Activated T-helper 1 cell treated with anti-CD3 and anti-CD28 coated beads, Interleukin-12 subunit alpha, Interleukin-12 subunit beta, Interleukin-2, Interleukin-4 antibody, amounts not matched to agents 30 ng/mL and 10 ng/mL and 1 ng/mL, durations not matched to agents 14 hours and 24 hours and 36 hours (primary cell): Measurements from ENCODE around the gene POLE4. TPM values are rescaled to one million over a fixed set of nuclear protein-coding genes. Genes with fewer than 3 reads are reported as not detected.
A peak's percentile ranks its signal among the peaks of the same experiment; 100 is the strongest.

Experiments
- DNase-seq: peaks from one replicate; pipeline ENCODE4 v3.0.0; 2021; ENCODE audit warnings: low spot score
- H3K27ac Mint-ChIP-seq: one replicate; pipeline ENCODE4 v1.8.0; 2021; ENCODE audit warnings: mild to moderate bottlenecking, mixed read lengths
- H3K27me3 Mint-ChIP-seq: one replicate; pipeline ENCODE4 v1.8.0; 2022; ENCODE audit warnings: mild to moderate bottlenecking, moderate library complexity, mixed read lengths; ENCODE audit not compliant: insufficient read depth
- H3K36me3 Mint-ChIP-seq: one replicate; pipeline ENCODE4 v1.8.0; 2021; ENCODE audit warnings: low read depth, mixed read lengths
- H3K4me1 Mint-ChIP-seq: one replicate; pipeline ENCODE4 v1.8.0; 2021; ENCODE audit warnings: low read depth, mixed read lengths
- H3K4me3 Mint-ChIP-seq: one replicate; pipeline ENCODE4 v1.8.0; 2021; ENCODE audit warnings: mild to moderate bottlenecking, moderate library complexity, mixed read lengths
- H3K9me3 Mint-ChIP-seq: one replicate; pipeline ENCODE4 v1.8.0; 2021; ENCODE audit warnings: mixed read lengths
- intact Hi-C: fragments of 100-400 bp; cut with micrococcal nuclease; formaldehyde crosslinking; loops from one replicate; pipeline ENCODE4 v1.15.1; 2024
- total RNA-seq: library from RNA; stranded (reverse); gene quantifications from 2 replicates; pipeline ENCODE4 v1.2.3, GENCODE V29; 2022

The POLE4 gene
- total RNA-seq, 1 donor from 2014 or later, result 48.4 TPM

DNA sequence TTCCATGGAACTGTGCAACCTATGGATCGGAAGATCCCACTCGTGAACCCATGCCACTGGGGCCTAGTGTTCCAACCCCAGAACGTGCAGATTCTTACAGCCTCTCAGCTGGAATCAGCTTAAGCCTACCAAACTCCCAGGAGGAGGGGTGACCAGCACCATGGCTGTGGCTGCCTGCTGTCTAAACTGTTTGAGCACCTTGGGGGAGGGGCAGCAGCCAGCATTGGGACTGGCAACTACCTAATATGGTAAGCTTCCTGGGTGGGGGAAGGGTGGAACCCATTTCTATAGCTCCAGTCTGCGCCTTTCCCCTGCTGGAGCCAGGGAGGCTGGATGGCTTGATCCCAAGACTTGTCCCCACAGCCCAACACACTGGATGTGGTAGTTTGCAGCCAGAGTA, 10.7 kb upstream of the POLE4 start:
- intact Hi-C loops, result no loop called here
- Mint-ChIP-seq H3K27ac (no peak overlapping the region), H3K4me3 (no peak overlapping the region), H3K36me3 (peaks cover 11% of the 10 kb centered on the region), H3K4me1 (peaks cover 12% of the 10 kb centered on the region), H3K27me3 (peaks cover 2% of the 10 kb centered on the region), H3K9me3 (peaks cover 7% of the 10 kb centered on the region)
- DNase-seq, result no peak

DNA sequence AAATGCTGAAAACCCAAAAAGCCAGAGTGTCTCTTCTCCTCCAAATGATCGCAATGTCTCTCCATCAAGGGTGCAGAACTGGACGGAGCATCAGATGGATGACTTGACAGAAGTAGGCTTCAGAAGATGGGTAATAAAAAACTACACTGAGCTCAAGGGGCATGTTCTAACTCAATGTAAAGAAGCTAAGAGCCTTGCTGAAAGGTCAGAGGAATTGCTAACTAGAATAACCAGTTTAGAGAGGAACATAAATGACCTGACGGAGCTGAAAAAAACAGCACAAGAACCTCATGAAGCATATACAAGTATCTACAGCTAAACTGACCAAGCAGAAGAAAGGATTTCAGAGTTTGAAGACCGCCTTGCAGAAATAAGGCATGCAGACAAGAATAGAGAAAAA, 9.7 kb upstream of the POLE4 start:
- peaks cover 12% of the 10 kb centered on the region for H3K4me1 Mint-ChIP-seq
- no peak overlapping the region for H3K4me3 Mint-ChIP-seq
- no peak overlapping the region for H3K27ac Mint-ChIP-seq
- no peak for DNase-seq
- peaks cover 13% of the 10 kb centered on the region for H3K36me3 Mint-ChIP-seq
- peaks cover 2% of the 10 kb centered on the region for H3K27me3 Mint-ChIP-seq
- intact Hi-C loops, result no loop called here
- peaks cover 7% of the 10 kb centered on the region for H3K9me3 Mint-ChIP-seq

- no peak for DNase-seq
- Mint-ChIP-seq H3K4me3 (no peak overlapping the region), H3K27ac (no peak overlapping the region), H3K9me3 (peaks cover 7% of the 10 kb centered on the region), H3K36me3 (peaks cover 17% of the 10 kb centered on the region), H3K4me1 (peaks cover 21% of the 10 kb centered on the region), H3K27me3 (peaks cover 2% of the 10 kb centered on the region)
- intact Hi-C loops, result no loop called here
These were observed 7.2 kb upstream of the POLE4 start for GRCh38 chr2:74951211-74951754.

DNA sequence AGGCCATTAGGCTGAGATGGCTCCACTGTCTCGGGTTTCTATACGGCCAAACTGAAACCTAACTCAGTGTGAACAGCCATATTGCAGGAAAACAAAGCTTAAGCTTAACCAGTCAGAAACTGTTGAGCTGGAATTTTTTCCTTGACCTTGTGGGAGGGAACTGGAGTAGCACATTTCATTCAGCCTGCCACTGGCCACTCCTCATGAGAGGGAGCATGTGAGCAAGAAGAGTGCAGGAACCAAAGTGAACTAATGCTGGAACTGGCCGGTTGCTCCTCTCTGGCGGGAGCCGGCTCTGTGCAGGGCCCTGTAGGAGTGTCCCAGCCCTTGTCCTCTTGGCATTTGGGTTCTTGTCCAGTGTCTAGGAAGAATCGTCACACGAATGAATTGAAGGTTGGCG, 5.9 kb upstream of the POLE4 start:
- Mint-ChIP-seq H3K4me1 (peaks cover 23% of the 10 kb centered on the region), H3K27ac (no peak overlapping the region), H3K4me3 (no peak overlapping the region), H3K9me3 (peaks cover 7% of the 10 kb centered on the region), H3K27me3 (peaks cover 2% of the 10 kb centered on the region), H3K36me3 (peaks cover 16% of the 10 kb centered on the region)
- intact Hi-C loops, result no loop called here
- DNase-seq, result no peak

DNA sequence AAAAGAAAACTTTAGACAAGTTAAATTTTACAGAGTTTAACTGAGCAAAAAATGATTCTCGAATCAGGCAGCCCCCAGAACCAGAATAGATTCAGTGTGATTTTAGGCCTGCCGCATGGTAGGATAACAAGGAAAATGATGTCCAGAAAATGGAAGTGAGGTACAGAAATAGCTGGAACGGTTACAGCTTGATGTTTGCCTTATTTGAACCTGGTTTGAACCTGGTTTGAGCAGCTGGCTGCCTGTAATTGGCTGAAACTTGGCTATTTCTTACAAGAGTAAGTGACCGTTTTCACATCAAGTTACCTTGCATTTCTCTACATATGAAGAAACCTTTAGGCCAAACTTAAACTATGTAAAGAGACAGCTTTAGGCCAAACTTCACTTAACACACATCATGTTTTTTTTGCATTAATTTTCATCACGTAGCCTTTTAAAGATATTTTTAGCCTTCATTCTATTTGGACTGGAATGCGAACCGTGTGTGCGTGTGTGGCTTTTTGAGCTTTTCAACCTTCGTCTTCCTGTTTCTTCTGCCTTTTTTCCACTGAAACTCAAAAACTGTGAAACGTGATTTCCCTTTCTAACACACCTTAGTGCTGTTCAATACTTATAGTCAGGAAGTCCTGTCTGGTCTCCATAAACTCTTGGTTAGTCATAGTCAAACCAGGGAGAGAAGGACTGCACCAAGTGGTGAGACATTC, 4.5 kb upstream of the POLE4 start:
- DNase-seq, result no peak
- H3K27me3 Mint-ChIP-seq, result peaks cover under 1% of the 10 kb centered on the region
- intact Hi-C loops, result no loop called here
- H3K4me1 Mint-ChIP-seq, result peaks cover 31% of the 10 kb centered on the region
- H3K4me3 Mint-ChIP-seq, result no peak overlapping the region
- peaks cover 20% of the 10 kb centered on the region for H3K36me3 Mint-ChIP-seq
- peaks cover 7% of the 10 kb centered on the region for H3K9me3 Mint-ChIP-seq
- peak overlapping the region; percentile 2 for H3K27ac Mint-ChIP-seq

DNA sequence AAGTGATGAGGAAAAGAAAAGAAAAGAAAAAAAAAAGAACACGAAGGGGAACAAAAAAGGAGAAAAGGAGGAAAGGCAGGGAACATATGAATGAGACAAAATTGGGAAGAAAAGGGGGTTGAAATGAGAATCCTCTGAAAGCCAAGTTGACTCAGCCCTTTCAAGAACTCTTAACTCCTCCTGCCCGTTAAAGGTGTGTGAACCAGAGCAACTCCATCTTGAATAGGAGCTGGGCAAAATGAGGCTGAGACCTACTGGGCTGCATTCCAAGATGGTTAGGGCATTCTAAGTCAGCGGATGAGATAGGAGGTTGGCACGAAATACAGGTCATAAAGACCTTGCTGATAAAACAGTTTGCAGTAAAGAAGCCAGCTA, 4.0 kb upstream of the POLE4 start:
- H3K4me1 Mint-ChIP-seq, result peaks cover 36% of the 10 kb centered on the region
- intact Hi-C loops, result no loop called here
- peaks cover 18% of the 10 kb centered on the region for H3K36me3 Mint-ChIP-seq
- H3K9me3 Mint-ChIP-seq, result peaks cover 7% of the 10 kb centered on the region
- no peak overlapping the region for H3K4me3 Mint-ChIP-seq
- DNase-seq, result no peak
- no peaks in the 10 kb centered on the region for H3K27me3 Mint-ChIP-seq
- H3K27ac Mint-ChIP-seq, result peak overlapping the region; percentile 2

- Mint-ChIP-seq H3K9me3 (no peaks in the 10 kb centered on the region), H3K4me1 (peaks cover 66% of the 10 kb centered on the region), H3K27ac (peak overlapping the region; percentile 89), H3K4me3 (peak overlapping the region; percentile 85), H3K36me3 (peaks cover 39% of the 10 kb centered on the region), H3K27me3 (no peaks in the 10 kb centered on the region)
- intact Hi-C loops, result loop anchor here (1.0 to 5.0 kb wide), 11 partner anchors 9 to 1726 kb away; partner anchors contain the start of genes ALMS1, AUP1, CCT7 and EGR4
- no peak for DNase-seq
These were observed 563 bp upstream of the POLE4 start for GRCh38 chr2:74957886-74958273.

DNA sequence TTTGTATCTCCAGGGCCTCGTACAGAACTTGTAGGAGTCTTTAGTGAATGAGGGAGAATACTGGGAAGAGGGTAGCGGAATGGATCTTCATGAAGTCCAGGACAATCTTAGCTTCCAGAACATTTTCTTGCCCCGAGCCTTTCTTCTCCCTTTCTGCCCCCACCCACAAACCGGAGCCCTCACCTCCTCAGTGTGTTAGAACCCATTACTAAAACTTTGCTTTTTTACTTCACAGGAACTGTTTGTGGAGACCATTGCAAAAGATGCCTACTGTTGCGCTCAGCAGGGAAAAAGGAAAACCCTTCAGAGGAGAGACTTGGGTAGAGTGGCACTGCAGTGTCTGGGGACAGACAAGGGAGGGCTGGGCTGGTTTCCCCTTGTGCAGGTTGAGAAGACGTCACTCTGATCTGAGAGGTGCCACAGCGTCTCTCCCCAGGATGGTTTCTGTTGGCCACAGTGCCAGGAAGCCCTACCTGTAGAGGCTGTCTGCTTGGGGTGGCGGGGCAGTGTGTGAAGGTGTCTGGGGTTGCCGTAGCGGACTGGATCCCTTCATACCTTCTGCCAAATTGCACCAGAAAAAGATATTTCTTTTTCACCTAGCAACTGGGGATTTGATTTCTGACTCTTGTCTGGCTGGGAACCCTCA, 786 bp downstream of the POLE4 start:
- Mint-ChIP-seq H3K36me3 (peaks cover 40% of the 10 kb centered on the region), H3K4me3 (peak overlapping the region; percentile 85), H3K9me3 (peaks cover 3% of the 10 kb centered on the region), H3K27me3 (no peaks in the 10 kb centered on the region), H3K27ac (peak overlapping the region; percentile 72), H3K4me1 (peaks cover 63% of the 10 kb centered on the region)
- intact Hi-C loops, result loop anchor here (2.0 to 5.0 kb wide), 8 partner anchors 307 to 1727 kb away; partner anchors contain the start of genes ALMS1, AUP1, CCT7 and EGR4
- DNase-seq, result no peak

- H3K4me1 Mint-ChIP-seq, result peaks cover 25% of the 10 kb centered on the region
- H3K27ac Mint-ChIP-seq, result peak overlapping the region; percentile 3
- H3K9me3 Mint-ChIP-seq, result peaks cover 11% of the 10 kb centered on the region
- no peak overlapping the region for H3K4me3 Mint-ChIP-seq
- DNase-seq, result no peak
- peaks cover 28% of the 10 kb centered on the region for H3K36me3 Mint-ChIP-seq
- intact Hi-C loops, result loop anchor here (1.0 kb wide), 1 partner anchor 9 kb away; the partner anchor contains the start of gene POLE4
- no peaks in the 10 kb centered on the region for H3K27me3 Mint-ChIP-seq
These were observed 8.4 kb downstream of the POLE4 start for GRCh38 chr2:74966887-74967286.

GRCh38 chr2:74975016-74975415, 16.6 kb downstream of the POLE4 start:
- no peaks in the 10 kb centered on the region for H3K27me3 Mint-ChIP-seq
- no peaks in the 10 kb centered on the region for H3K4me1 Mint-ChIP-seq
- no peak overlapping the region for H3K27ac Mint-ChIP-seq
- intact Hi-C loops, result no loop called here
- H3K9me3 Mint-ChIP-seq, result no peaks in the 10 kb centered on the region
- no peak overlapping the region for H3K4me3 Mint-ChIP-seq
- no peak for DNase-seq
- H3K36me3 Mint-ChIP-seq, result no peaks in the 10 kb centered on the region

GRCh38 chr2:74979844-74980243, 21.4 kb downstream of the POLE4 start:
- no peak for DNase-seq
- Mint-ChIP-seq H3K27me3 (no peaks in the 10 kb centered on the region), H3K4me3 (no peak overlapping the region), H3K36me3 (no peaks in the 10 kb centered on the region), H3K27ac (no peak overlapping the region), H3K9me3 (no peaks in the 10 kb centered on the region), H3K4me1 (no peaks in the 10 kb centered on the region)
- intact Hi-C loops, result loop anchor here (5.0 kb wide), 1 partner anchor 63 kb away; no protein-coding TSS in a partner anchor

- no peaks in the 10 kb centered on the region for H3K9me3 Mint-ChIP-seq
- no peaks in the 10 kb centered on the region for H3K27me3 Mint-ChIP-seq
- H3K4me1 Mint-ChIP-seq, result no peaks in the 10 kb centered on the region
- no peaks in the 10 kb centered on the region for H3K36me3 Mint-ChIP-seq
- no peak overlapping the region for H3K27ac Mint-ChIP-seq
- no peak overlapping the region for H3K4me3 Mint-ChIP-seq
- no peak for DNase-seq
- intact Hi-C loops, result loop anchor here (5.0 kb wide), 1 partner anchor 65 kb away; no protein-coding TSS in a partner anchor
These were observed 24.1 kb downstream of the POLE4 start for GRCh38 chr2:74982577-74982976.
